T-helper 1 cell treated with Interleukin-12 subunit alpha and Interleukin-12 subunit beta and Interleukin-4 antibody, amounts not matched to agents 30 μg/mL and 1 μg/mL, for 36 hours (primary cell): ENCODE measurements around the gene TMEM234.
A peak's percentile ranks its signal among the peaks of the same experiment; 100 is the strongest.
"Not testable (repeated sequence)": the region's sequence is repeated elsewhere in the genome, so short reads cannot be mapped to it uniquely, and the experiment has no call there.

Experiments
- H3K27ac Mint-ChIP-seq: one replicate; pipeline ENCODE4 v1.8.0; 2021; ENCODE audit warnings: mild to moderate bottlenecking, mixed read lengths
- H3K27me3 Mint-ChIP-seq: one replicate; pipeline ENCODE4 v1.8.0; 2021; ENCODE audit warnings: low read depth, mixed read lengths
- H3K36me3 Mint-ChIP-seq: one replicate; pipeline ENCODE4 v1.8.0; 2021; ENCODE audit warnings: low read depth, mixed read lengths
- H3K4me1 Mint-ChIP-seq: one replicate; pipeline ENCODE4 v1.8.0; 2021; ENCODE audit warnings: low read depth, mixed read lengths
- H3K4me3 Mint-ChIP-seq: one replicate; pipeline ENCODE4 v1.8.0; 2021; ENCODE audit warnings: mild to moderate bottlenecking, moderate library complexity, mixed read lengths
- H3K9me3 Mint-ChIP-seq: one replicate; pipeline ENCODE4 v1.8.0; 2021; ENCODE audit warnings: mixed read lengths

The TMEM234 gene

DNA sequence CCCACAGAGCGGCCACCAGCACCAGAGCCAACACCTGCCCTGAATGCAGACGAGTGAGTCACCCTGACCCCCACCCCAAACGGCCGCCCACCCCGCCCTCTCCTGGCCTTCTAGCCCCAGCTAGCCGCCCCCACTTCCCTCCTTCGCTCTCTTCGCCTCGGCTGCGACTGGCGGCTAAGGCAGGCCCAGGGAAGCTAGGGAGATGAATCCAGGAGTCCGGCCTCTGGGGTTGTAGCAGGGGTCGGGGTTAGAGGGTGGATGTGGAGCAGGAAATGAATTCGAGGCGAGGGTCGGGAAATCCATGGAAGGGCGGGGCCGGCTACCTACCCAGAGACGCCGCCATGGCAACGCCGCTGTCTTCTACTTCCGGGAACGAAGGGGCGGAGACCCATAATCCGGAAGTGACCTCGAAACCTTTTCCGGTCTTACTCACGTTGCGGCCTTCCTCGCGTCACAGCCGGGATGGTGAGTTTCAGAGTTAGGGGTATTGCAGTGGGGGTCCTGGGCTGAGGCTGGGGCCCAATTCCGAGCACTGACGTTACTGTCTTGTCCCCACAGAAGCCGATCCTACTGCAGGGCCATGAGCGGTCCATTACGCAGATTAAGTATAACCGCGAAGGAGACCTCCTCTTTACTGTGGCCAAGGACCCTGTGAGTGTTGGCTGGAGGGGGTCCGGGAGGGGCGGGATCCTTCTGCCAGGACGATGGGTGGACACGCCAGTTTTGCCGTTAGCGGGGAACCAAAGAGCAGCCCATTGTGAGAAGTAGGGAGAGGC is at the start of gene TMEM234, which contains the start of gene EIF3I:
TSS of gene TMEM234 (minus strand) at position 374 of the 776 bp plus-strand sequence. CDS start at position 343, 31 bp downstream.
TSS of gene EIF3I (plus strand) at position 428 of the 776 bp plus-strand sequence. CDS start at position 463, 35 bp downstream.
- H3K27me3 Mint-ChIP-seq = no peaks in the 10 kb centered on the region
- peak within 1 kb of the TSS; percentile 95 for H3K27ac Mint-ChIP-seq
- H3K4me1 Mint-ChIP-seq = peaks cover 24% of the 10 kb centered on the region
- H3K36me3 Mint-ChIP-seq = peaks cover 18% of the 10 kb centered on the region
- peak within 1 kb of the TSS; percentile 95 for H3K4me3 Mint-ChIP-seq
- no peaks in the 10 kb centered on the region for H3K9me3 Mint-ChIP-seq

DNA sequence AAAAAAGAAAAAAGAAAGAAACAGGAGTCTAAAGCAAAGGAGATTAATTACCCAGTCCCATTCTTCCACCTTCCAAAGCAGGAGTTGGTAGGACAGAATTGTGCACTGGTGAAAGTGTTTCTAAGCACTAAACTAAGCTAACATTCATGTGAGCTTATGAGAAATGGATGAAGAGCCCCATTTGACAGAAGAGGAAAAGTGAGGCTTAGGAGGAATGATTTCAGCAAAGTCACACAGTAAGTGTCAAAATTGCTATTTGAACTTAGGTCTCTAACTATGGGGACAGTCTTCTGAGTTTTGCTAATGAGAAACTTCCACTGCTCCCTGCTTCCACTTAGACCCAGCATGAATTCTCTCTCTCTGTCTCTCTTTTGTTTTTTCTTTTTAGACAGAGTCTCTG is 47.6 kb upstream of the TMEM234 start:
- no peaks in the 10 kb centered on the region for H3K27me3 Mint-ChIP-seq
- H3K9me3 Mint-ChIP-seq = no peaks in the 10 kb centered on the region
- H3K4me1 Mint-ChIP-seq = peaks cover 50% of the 10 kb centered on the region
- no peak overlapping the region for H3K4me3 Mint-ChIP-seq
- H3K27ac Mint-ChIP-seq = peak overlapping the region; percentile 55
- H3K36me3 Mint-ChIP-seq = peaks cover 42% of the 10 kb centered on the region

DNA sequence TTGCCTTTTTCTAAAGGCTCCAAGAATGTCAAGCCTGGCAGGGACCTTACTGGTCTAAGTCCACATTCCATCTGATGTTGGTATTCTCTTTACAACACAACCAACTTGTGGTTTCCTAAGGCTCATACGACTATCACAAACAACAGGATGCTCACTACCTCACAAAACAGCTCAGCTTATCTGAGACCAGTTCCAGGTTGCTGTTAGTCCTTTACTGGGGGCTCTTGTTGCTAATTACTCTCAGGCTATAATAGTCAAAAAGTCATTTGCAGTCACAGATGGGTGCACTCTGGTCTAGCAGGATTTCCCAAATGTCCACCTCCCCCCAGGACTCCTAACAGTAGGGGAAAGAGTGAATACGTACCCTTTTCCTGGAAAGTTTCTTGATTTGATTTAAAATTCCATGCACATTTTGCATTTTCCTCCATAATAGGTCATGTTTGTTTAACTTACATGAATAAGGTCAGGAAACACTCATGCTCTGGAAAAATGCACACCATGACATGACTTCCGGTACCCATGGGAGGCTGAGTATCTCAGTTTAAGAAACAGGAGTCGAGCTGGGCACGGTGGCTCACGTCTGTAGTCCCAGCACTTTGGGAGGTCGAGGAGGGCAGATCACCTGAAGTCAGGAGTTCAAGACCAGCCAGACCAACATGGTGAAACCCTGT is 44.9 kb upstream of the TMEM234 start:
- peaks cover 39% of the 10 kb centered on the region for H3K4me1 Mint-ChIP-seq
- no peaks in the 10 kb centered on the region for H3K27me3 Mint-ChIP-seq
- peak overlapping the region; percentile 98 for H3K27ac Mint-ChIP-seq
- peaks cover 27% of the 10 kb centered on the region for H3K36me3 Mint-ChIP-seq
- H3K9me3 Mint-ChIP-seq = no peaks in the 10 kb centered on the region
- peak overlapping the region; percentile 86 for H3K4me3 Mint-ChIP-seq

DNA sequence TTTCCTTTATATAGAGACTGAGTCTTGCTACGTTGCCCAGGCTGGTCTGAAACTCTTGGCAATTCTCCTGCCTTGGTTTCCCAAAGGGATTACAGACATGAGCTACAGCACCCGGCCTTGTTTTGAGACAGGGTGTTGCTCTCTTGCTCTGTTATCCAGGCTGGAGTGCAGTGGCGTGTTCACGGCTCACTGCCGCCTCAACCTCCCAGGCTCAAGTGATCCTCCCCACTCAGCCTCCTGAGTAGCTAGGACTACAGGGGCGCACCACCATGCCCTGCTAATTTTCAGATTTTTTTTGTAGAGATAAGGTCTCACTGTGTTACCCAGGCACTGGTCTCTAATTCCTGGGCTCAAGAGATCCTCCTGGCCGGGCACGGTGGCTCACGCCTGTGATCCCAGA is 43.7 kb upstream of the TMEM234 start:
- Mint-ChIP-seq H3K4me1 (peaks cover 32% of the 10 kb centered on the region), H3K9me3 (no peaks in the 10 kb centered on the region), H3K27me3 (no peaks in the 10 kb centered on the region), H3K27ac (peak overlapping the region; percentile 86), H3K36me3 (peaks cover 20% of the 10 kb centered on the region), H3K4me3 (peak overlapping the region; percentile 29)

DNA sequence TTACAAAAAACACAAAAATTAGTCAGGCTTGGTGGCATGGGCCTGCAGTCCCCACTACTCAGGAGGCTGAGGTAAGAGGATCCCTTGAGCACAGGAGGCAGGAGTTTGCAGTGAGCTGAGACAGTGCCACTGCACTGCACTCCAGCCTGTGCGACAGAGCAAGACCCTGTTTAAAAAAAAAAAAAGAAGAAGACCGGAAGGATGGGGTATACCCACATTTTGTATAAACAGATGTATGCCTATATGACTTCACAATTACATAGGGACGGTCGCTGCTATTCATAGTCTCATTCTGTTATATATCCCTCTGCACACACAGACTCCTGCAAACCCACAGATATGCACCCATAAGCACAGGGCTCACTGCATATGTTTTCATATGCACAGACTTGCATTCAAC is 41.6 kb upstream of the TMEM234 start:
- Mint-ChIP-seq H3K4me3 (peak overlapping the region; percentile 73), H3K9me3 (no peaks in the 10 kb centered on the region), H3K27ac (peak overlapping the region; percentile 88), H3K27me3 (no peaks in the 10 kb centered on the region), H3K4me1 (peaks cover 37% of the 10 kb centered on the region), H3K36me3 (peaks cover 22% of the 10 kb centered on the region)

DNA sequence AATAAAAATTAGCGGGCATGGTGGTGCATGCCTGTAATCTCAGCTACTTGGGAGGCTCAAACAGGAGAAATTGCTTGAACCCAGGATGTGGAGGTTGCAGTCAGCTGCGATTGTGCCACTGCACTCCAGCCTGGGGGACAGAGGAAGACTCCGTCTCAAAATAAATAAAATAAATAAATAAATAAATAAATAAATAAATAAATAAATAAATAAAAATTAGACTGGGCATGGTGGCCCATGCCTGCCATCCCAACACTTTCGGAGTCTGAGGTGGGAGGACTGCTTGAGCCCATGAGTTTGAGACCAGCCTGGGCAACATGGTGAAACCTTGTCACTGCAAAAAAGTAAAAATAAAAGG is 41.1 kb upstream of the TMEM234 start:
- Mint-ChIP-seq H3K36me3 (peaks cover 22% of the 10 kb centered on the region), H3K4me1 (peaks cover 37% of the 10 kb centered on the region)
- not testable (repeated sequence) for H3K27me3 Mint-ChIP-seq, H3K4me3 Mint-ChIP-seq, H3K9me3 Mint-ChIP-seq, H3K27ac Mint-ChIP-seq

DNA sequence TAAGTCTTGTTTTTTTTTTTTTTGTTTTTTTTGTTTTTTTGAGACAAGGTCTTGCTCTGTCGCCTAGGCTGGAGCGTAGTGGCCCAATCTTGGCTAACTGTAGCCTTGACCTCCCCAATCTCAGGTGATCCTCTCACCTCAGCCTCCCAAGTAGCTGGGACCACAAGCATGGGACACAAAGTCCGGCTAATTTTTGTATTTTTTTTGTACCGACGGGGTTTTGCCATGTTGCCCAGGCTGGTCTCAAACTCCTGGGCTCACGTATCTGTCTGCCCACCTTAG is 35.0 kb upstream of the TMEM234 start:
- Mint-ChIP-seq H3K9me3 (no peaks in the 10 kb centered on the region), H3K27me3 (no peaks in the 10 kb centered on the region), H3K4me1 (peaks cover 35% of the 10 kb centered on the region), H3K36me3 (peaks cover 40% of the 10 kb centered on the region), H3K27ac (peak overlapping the region; percentile 95), H3K4me3 (peak overlapping the region; percentile 86)

DNA sequence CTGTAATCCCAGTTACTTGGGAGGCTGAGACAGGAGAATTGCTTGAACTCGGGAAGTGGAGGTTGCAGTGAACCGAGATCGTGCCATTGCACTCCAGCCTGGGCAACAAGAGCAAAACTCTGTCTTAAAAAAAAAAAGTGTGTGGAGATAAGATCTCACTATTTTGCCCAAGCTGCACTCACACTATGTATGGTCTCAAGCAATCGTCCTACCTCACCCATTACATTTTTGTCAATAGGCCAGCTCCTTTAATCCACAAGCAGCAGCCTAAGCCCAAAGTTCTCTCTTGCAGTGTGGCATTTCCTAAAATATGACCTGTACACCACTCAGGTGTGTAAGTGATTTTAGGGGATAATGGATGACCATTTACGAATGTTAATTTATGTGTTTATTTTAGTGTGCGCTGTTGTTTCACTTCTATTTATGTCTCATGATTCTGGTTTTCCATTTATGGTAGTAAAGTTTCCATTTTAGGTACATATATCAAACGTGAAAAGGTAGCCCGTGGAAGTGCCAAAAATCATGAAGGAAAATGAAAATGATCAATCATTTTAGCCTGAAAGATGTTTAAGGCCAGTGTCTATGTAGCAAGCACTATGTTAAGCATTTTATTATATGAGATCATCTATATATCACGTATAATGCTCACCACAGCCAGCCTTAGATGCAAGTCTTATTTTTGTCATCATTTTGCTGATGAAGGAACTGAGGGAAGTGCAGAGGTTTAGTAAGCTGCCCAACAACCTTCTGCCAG is 34.5 kb upstream of the TMEM234 start:
- no peaks in the 10 kb centered on the region for H3K9me3 Mint-ChIP-seq
- peaks cover 44% of the 10 kb centered on the region for H3K36me3 Mint-ChIP-seq
- peak overlapping the region; percentile 86 for H3K4me3 Mint-ChIP-seq
- H3K4me1 Mint-ChIP-seq = peaks cover 38% of the 10 kb centered on the region
- no peaks in the 10 kb centered on the region for H3K27me3 Mint-ChIP-seq
- H3K27ac Mint-ChIP-seq = peak overlapping the region; percentile 95

DNA sequence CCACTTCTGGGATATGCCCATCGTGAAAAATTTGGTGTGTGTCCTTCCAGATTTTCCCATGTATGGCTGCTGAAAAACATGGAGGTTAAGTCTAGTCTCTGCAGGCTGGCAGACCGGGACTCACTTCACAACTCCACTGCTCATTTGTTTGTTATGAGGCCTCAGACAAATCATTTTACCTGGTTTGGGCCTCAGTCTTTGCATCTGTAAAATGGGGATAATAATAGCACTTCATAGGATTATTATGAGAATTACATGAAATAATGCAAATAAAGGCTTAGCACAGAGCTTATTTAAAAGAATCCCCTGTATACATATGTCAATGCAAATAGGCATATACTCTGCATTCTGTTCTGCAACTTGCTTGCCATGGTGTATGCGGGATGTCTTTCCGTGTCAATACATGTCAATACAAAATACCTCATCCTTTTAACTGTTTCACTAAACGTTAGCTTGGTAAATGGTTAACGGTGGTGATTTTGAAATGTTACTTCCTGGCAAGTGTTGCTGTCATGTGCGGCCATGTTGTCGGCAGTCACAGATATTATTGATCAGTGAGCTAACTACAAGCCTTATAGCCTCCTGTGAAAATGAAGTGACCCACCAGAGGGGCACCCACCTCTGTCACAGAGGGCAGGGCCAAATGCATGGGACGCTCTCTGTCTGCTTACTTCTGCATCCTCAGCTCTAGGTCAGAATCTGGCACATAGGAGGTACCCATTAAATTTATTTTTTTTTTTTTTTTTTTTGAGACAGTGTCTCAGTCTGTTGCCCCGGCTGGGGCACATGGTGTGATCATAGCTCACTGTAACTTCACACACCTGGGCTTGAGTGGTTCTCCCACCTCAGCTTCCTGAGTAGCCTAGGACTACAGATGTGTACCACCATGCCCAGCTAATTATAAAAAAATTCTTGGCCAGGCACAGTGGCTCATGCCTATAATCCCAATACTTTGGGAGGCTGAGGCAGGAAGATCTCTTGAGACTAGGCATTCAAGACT is 33.2 kb upstream of the TMEM234 start:
- Mint-ChIP-seq H3K27ac (peak overlapping the region; percentile 86), H3K4me3 (peak overlapping the region; percentile 85), H3K36me3 (peaks cover 41% of the 10 kb centered on the region), H3K9me3 (no peaks in the 10 kb centered on the region), H3K27me3 (no peaks in the 10 kb centered on the region), H3K4me1 (peaks cover 41% of the 10 kb centered on the region)

DNA sequence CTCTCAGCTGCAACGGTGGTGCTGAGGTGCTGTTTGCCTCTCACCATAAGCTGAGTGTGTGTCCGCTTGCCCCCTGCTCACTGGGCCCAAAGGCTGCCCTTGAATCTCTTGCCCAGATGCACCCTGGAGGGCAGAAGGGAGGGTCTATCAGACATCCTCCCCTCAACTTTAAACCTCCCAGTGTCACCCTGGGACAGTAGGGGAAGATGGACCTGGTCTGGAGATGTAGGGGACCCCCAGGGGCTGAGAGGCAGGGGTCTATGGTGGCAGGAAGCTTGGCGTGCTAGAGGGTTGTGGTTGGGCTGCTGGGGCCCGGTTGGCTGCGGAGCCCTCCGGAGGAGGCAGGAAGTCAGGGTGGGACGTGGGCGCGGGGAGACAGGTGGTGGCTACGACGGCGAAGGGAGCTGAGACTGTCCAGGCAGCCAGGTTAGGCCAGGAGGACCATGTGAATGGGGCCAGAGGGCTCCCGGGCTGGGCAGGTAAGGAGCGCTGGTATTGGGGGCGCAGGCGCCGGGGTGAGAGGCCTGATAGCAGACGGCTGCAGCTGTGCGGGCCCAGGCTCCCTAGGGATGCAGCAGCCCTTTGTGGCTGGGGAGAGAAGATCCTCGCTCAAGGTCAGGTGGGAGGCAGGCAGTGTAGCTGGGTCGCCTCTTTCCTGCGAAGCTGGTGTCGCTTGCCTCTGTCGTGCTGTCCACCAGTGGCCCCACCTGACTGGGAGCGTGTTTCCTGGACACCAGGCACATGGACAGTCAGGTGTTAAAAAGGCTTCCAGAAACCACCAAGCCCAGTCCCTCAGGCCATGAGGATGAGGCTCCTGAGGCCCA is 29.0 kb upstream of the TMEM234 start, which contains the start of gene LCK:
TSS of gene LCK (plus strand) at position 373 of the 824 bp plus-strand sequence. CDS start 23,065 bp downstream, outside the sequence.
- H3K4me3 Mint-ChIP-seq = peak within 1 kb of the TSS; percentile 99
- H3K36me3 Mint-ChIP-seq = peaks cover 26% of the 10 kb centered on the region
- H3K27me3 Mint-ChIP-seq = no peaks in the 10 kb centered on the region
- peaks cover 54% of the 10 kb centered on the region for H3K4me1 Mint-ChIP-seq
- H3K9me3 Mint-ChIP-seq = no peaks in the 10 kb centered on the region
- H3K27ac Mint-ChIP-seq = peak within 1 kb of the TSS; percentile 98

DNA sequence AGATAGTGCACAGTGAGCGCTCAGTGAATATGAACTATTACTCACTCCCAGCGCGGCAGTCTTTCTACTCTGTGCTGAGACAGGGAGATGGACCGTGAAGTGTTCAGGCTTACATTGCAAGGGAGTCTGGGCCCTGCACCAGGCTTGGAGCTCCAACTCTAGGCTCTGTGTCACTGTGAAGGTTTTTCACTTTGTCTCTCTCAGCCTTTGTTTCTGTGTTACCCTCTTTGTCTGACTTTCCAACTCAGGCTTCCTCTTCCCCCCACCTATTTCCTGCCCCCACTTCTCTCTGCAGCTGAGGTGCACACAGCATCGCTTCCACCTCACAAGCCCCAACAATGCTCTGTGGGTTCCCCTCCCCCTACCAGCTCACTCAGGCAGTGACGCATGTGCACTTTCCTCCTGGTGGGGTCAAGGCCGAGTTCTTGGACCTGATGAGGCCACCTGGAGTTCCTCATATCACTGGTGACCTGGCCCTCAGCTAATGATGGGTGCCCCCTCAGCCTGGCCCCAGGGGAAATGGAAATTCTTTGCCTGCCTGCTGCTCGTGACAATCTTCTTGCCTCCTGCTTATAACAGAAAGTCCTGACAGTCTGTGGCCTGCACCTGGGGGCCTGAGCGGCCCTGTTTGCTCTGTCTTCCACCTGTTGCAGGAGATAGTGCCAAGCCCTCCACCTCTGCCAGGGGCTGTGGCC is 27.8 kb upstream of the TMEM234 start:
- Mint-ChIP-seq H3K27ac (peak overlapping the region; percentile 98), H3K27me3 (no peaks in the 10 kb centered on the region), H3K36me3 (peaks cover 21% of the 10 kb centered on the region), H3K4me3 (peak overlapping the region; percentile 99), H3K4me1 (peaks cover 49% of the 10 kb centered on the region), H3K9me3 (no peaks in the 10 kb centered on the region)

DNA sequence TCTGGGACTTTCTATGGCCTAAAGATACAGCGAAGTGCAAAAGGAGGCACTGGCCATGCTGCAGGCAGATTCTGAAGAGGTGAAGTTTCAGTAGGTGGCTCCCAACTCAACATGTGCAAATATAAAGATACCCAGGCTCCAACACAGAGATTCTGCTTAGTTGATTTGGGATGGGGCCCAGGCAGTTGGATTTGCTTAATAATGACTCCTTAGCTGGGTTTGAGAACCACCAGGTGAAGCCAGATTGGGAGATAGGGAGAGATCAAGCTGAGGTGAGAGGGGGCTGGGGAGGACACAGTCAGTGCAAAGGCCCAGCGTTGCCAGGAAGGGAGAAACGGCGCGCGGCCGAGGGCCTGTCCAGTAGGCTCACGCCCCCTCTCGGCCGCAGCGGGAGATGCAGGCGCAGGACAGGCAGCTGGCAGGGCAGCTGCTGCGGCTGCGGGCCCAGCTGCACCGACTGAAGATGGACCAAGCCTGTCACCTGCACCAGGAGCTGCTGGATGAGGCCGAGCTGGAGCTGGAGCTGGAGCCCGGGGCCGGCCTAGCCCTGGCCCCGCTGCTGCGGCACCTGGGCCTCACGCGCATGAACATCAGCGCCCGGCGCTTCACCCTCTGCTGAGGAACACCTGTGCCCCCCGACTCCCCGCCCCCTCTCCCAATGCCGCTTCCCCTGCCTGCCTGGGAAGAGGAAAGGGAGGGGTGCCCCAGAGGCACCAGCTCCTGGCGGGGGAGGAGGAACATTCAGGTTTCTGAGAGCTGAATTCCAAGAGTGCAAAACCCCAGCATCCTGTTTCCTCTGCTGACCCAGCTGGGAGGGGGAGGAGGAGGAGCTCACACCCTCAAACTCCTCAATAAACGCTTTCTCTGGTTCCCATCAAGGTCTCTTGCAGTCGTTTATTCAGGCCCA is 26.1 kb upstream of the TMEM234 start:
- H3K27me3 Mint-ChIP-seq = no peaks in the 10 kb centered on the region
- H3K27ac Mint-ChIP-seq = peak overlapping the region; percentile 98
- H3K36me3 Mint-ChIP-seq = peaks cover 15% of the 10 kb centered on the region
- no peaks in the 10 kb centered on the region for H3K9me3 Mint-ChIP-seq
- H3K4me1 Mint-ChIP-seq = peaks cover 40% of the 10 kb centered on the region
- peak overlapping the region; percentile 99 for H3K4me3 Mint-ChIP-seq
